GM21529 (cell line): ENCODE results near the gene IRX6.

Experiments used
- ATAC-seq: cut with Tn5 transposase; IDR thresholded peaks from one replicate; pipeline ENCODE4 v1.9.1; 2021; ENCODE audit not compliant: unreplicated experiment

The IRX6 gene

DNA sequence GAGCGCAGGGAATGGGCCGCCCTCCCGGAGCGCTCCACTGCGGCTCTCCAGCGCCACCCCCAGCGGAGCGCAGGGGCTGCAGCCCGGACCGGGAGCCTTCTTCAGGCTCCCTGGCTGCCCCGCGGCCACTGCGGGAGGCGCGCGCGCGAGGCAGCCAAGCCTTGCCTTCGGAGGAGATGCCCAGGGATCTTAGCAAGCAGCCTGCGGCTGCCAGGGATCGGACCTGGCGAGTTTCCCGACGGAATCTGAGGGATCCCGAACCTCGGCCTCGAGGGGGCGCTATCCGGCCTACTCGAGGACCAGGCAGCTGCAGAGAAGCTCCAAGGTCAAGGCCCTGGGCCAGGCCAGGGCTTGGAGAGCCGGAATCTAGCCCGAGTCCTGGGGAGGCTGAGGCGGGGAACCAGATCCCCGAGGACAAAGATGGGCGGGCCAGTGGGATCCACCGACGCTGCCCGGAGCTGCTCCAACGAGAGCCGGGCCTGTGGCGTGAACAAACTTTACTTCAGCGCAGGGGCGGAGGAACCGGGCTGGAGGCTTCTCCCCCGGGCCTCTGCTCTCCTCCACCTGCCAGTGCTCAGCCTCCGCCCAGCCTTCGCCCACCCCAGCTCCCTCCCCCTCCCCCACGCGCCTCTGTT is at the start of gene IRX6:
IRX6 (plus strand) TSS at position 567 of the 635 bp plus-strand sequence. CDS start 889 bp downstream, outside the sequence.
- ATAC-seq = no peak

DNA sequence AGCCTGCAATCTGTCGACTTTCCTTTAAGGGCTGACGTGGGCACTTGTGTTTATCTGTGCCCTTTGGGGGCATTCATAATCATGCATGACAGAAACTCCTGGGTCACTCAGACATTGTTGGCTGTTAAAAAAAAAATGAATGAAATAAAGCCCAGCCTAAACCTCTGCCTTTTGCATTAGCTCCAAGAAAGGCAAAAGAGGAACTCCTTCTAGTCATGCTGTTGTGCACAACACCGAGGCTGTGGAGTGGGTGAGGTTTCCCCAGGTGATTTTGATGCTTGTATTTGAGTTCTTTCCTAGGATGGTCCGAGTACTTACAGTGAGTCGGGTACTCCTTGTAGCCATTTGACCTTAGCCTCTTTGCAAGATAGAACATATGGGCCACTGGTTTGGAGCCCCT is 49.6 kb upstream of the IRX6 start:
- ATAC-seq = no peak

DNA sequence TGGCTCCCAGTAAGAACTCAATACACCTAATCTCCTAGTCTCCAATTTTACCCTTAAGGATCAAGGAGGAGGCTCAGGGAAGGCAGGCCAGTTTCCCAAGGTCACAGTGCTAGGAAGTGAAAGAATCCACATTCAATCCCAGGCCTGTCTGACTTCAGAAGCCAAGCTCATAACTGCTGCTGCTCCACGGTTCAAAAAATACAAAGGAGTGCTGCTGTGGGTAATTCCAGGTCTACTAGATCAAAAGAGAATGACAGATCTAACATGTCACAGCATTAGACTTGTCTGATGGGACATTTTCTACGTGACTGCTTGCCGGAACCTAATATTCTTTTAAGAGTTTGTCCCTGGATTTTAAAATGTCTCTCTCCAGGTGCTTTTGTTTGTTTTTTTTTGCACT is 48.8 kb upstream of the IRX6 start:
- ATAC-seq = no peak

DNA sequence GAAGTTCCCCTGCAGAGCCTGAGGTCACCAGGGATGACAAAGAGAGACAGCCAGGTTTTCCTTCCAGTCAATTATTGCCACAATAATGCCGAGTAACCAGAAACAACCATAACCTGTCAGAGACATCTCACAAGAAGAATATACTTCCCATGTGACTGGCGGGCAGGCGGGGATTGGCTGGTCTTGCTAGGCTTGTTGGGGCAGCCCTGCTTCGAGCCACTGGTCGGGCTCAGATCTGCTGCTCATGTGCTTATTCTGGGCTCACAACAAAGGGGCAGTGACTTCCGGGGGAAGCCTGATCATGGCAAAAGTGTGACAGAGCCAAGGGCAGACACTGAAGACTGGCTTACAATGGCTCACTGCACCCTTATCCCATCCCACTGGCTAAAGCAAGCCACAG is 48.1 kb upstream of the IRX6 start:
- no peak for ATAC-seq

DNA sequence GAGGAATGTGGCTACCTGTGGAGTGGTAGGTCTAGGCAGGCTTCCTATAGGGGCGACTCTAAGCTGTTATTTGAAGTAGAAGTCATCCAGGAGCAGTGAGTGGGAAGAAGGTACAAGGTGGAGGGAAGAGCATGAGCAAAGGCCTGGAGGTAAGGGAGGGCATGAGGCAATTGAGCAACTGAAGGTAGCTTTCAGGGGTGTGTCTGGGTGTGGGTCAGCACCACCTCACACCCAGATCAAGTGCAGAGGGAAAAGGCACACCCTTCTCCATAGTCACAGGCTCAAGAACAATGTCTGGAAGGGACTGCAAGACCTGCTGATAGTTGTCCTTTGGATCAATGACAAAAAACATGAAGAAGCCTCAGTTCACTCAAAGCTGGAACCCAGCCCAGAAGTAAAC is 46.5 kb upstream of the IRX6 start:
- no peak for ATAC-seq

DNA sequence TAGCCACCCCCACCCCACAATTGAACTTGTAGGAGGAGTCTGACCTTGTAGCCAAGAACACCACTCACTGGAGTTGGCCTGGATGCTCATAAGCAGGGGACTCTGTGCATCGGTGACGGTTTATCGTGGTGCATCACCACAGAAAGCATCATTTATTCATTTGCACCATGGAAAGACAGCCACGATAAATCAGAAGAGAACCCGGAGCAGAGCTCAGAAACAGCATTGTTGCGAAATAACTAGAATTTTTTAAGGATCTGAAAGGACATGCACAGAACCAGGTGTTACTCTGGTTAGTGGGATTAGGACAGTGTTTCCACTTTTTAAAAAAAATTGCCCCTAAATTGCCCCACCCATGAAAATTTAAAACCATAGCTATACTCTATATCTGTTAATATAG is 44.4 kb upstream of the IRX6 start:
- ATAC-seq = no peak

DNA sequence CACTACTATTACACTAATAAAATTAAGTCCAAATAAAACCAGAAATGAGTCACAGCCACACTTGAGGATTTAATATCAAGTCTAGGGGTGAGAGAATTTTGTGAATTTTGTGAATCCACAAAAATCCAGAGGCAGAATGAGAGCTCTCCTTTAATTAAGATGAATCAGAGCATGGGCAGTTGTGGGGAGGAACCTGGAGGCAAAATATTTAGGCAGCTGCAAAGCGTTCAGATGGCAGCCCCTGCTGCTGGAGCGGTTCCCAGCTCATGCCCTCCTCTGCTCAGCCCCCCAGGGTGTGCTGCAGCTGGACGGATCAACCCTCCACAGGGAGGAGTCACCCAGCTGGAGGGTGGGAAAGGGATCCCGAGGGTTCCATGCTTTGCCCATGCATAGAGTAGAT is 43.4 kb upstream of the IRX6 start:
- ATAC-seq = no peak

DNA sequence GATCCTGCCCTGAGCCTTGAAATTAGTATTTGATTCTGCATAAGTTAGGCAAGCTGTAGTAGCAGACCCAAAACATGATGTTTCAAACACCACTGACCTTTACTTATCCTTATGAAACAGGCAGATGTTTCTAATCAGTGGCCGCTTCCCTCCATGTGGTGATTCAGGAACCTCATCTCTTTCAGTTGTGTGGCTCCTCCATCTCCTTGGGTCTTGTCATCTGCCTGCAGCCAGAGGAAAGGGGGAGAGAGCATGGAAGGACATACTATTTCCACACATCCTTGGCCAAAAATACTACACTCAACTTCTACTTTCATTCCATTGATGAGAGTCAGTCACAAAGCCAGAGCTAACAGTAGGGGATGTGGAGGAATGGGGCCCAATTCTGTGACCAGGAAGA is 41.6 kb upstream of the IRX6 start:
- no peak for ATAC-seq

DNA sequence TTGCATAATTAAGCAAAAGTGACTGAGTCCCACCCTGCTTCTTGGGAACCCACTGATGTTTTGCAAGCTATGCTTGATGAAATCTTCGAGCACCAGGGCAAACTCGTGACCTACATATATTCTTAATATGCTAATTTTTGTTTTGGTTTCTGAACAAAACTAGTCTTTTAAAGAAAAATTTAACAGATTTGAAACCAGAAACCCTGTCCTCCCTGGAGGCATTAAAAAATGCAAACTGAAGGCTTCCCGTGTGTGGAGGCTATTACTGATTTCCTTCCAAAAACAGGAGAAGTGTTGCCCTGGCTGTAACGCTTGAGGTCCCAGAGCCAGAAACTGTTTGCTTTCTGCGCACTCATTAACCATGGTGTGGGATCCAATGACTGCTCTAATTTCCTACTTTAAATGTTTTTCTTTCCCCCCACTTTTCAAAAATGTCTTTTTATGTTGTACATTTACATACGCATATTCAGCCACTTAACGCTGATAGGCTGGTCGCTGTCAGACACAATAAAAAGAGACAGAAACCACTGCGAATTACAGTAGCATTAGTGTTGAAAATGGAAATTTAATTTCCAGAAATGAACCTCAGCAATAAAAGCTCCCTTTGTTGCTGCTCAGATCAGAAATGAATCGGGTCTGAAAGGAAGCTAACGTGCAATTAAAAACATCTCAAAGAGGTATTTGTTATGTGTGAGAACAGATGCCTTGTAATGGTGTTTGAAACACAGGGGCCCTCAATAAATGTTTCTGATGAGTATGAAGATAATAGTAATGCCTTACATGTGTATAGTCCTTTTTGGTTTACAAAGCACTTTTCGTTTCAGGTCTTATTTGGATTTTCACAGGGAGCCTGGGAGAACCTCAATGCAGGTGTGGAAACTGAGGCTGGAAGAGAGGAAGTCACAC is 39.9 kb upstream of the IRX6 start:
- no peak for ATAC-seq

DNA sequence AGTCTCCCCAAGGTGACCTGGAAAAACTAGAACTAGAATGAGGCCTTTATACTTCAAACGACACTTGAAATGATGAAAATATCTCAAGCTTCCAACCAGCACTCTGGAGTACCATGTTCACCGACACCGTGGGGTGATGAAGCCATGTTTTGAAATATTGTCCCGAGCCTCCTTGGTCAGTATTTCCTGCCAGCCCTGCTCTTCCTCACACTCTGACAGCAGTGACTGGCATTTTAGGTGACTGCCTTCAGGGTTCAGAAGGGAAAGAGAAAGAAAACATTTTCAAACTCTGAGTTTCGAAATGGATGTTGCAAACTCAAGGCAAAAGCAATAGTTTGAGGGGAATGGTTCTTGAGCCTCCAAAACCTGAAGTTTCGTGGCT is 39.3 kb upstream of the IRX6 start:
- ATAC-seq = no peak

DNA sequence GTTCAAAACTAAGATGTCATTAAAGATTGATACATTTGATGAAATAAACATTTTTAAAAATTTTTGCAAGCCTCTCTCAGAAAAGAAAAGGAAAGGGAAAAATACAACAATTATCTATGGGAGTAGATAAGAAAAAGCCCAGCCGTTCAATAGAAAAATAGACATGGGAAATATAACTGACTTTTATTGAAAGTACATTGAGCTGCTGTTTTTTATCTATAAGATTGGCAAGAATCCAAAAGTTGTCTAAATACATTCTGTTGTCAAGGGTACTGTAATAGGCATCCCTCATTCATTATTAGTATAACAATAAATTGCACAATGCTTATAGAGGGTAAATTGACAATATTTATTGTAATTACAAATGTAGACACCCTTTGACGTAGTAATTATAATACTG is 38.4 kb upstream of the IRX6 start:
- no peak for ATAC-seq

DNA sequence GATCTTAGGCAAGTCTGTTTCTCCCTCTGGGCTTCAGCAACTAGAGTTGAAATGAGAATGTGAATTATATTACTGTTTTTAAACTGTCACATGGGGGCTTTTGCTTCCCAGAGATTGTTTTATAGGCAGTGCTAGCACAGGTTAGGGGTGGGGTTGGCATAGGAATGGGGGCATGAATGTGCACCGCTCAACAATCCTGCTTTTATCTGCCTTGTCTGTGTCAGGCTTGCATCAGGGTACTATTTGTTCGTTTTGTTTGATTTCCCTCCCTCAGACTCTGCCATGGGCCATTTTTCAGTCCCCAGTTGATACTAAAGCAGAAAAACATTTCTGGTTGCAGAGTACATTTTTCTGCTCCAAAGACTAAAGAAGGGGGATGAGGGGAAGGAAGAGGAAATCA is 34.6 kb upstream of the IRX6 start:
- no peak for ATAC-seq

DNA sequence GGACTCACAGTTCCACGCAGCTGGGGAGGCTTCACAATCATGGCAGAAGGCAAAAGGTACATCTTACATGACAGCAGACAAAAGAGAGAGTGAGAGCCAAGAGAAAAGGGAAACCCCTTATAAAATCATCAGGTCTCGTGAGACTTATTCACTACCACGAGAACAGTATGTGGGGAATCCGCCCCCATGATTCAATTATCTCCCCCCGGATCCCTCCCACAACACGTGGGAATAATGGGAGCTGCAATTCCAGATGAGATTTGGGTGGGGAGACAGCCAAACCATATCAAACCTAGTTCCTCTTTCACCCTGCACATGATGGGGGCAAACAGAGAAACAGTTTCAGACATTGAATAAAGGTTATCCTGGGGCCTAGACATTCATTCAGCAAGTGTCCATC is 32.2 kb upstream of the IRX6 start:
- no peak for ATAC-seq

DNA sequence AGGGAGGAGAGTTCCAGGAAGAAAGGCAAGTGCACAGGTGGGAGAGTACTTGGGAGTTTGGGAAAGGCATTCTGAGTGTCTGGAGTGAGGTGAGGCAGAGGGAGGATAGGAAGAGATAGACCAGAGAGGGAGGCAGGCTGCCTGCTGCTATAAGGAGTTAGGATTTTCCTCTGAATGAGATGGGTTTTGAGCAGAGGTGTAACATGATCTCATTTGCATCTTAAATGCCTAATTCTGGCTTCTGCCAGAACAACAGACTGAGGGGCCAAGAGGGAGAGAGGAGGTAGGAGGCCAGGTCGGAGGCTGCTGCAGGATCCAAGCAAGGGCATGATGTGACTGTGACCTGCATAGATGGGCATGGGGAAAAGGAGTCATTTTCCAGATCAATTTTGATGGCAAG is 31.5 kb upstream of the IRX6 start:
- no peak for ATAC-seq

DNA sequence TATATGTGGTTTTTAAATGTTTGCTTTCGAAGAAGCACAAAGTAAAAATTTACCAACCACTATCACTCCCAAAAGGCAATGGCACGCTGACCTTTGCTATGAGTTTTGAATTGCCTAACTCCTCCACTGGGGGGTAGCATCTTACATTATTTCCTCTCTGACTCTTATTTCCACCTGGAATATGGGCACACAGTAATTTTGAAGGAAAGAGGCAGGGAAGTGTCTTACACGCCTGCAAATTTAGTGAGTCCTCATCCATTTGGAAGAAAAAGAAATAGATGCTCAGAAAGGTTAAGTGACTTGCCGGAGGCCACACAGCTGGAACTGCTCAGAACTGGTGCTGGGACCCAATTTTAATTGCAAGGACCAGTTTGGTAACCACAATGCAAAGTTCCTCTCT is 29.9 kb upstream of the IRX6 start:
- ATAC-seq = no peak

DNA sequence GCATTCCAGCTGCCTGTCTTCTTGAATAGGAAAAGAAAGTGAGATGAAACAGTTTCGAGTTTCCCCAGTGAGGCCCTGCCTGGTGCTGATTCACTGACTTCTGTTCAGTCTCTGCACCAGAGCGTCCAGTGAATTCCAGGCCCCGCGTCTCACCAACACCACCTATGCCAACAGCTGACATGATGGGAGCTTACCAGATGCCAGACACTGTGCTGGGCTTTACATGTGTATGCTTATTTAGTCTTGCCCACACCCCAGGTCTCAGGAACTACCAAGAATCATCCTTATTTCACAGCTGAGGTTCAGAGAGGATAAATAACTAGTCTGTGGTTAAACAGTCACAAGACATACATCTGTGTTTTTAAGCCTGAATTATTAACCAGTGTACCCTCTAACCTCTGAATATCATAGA is 29.1 kb upstream of the IRX6 start:
- ATAC-seq = no peak

DNA sequence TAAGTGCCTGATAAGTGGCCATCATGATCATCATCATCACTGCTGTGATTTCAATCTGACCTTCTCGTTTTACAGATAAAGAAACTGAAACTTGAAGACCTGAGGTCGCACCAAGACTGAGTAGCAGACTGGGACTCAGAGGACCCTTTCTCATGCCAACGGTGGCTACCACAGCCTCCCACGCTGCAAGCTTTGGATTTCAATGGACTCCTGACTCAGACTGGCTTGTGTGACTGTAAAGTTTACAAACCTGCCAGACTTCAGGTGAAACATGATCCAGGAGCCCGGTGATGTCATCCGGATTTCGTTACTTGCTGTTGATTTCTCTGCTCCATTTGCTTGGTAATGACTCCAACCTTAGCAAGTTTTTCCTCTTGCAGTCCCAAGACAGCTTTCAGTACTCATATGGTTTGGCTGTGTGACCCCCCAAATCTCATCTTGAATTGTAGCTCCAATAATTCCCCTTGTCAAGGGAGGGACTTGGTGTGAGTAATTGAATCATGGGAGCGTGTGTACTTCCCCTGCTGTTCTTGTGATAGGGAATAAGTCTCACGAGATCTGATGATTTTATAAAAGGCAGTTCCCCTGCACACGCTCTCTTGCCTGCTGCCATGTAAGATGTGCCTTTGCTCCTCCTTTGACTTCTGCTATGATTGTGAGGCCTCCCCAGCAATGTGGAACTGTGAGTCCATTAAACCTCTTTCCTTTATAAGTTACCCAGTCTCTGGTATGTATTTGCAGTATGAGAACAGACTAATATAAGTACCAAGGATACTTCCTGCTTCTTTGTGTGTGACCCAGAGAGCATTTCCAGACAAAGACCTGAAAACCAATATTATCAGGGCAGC is 26.7 kb upstream of the IRX6 start:
- no peak for ATAC-seq

DNA sequence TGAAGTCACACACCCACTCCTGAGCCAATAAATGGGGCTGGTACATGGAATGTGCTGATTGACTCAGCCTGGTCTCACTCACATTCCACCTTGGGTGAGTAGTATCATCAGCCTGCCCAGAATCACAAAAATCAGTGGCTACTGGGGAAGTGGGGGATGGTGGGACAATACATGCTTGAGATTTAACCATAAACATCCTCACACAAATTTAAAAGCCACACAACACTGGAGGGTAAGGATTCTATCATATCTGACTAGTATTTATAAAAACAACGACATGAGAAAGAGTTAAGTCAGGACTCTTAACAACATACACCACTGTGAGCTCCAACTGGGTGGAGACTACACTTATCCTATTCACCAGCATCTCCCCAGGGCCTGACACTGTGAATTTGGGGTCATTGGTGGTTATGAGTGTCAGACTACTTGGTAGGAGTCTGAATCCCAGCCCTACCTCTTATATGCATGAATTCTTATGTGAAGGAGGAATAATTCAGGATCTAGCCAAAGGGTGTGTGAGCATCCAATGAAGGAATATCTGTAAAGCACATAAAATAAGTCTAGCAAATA is 26.0 kb upstream of the IRX6 start:
- no peak for ATAC-seq

DNA sequence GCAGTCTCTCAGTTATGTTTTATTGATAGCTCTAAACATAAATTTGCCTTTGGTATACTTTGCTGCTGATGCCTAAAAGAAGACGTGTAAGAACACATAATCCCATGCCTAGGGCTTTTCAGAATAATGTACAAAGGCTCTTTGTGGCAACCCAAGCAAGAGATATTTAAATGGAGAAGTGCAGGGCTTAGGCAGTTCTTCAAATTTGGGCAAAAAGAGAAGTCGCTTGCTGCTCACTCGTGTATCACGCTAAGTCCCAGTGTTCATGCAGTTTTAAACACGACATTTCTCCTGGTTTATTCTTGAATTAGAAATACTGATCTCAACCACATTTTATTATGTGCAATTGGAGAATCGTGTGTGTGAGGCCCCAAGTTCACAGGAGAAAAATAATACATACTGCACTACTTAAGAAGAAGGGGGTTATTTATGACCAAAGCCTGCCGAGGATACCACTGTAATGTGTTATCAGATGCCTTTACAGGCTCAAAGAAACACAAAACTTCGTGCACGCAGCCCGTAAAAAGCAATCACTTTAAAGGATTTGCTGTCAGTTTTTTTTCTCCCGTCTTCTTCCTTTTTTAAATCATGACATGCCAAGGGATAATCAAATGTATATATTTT is 22.5 kb upstream of the IRX6 start:
- ATAC-seq = no peak

DNA sequence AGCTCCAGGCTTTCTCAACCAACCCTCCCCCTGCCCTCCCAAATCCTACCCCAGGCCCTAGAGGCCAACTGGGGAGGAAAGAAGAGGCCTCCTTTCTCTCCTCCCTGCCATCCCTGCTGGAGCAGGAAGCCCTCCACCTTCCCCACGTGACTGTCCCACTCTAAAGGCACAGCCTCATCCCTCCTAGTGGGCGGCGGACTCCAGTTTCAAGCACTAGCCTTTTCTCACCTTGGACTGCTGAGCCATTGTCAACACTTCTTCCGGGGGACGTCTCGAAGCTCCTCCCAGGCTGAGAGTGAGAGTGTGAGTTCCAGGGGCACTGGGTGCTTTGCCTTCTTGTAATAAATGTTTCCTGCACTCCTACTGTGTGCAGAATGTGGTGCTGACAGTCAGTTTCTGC is 21.4 kb upstream of the IRX6 start:
- no peak for ATAC-seq

DNA sequence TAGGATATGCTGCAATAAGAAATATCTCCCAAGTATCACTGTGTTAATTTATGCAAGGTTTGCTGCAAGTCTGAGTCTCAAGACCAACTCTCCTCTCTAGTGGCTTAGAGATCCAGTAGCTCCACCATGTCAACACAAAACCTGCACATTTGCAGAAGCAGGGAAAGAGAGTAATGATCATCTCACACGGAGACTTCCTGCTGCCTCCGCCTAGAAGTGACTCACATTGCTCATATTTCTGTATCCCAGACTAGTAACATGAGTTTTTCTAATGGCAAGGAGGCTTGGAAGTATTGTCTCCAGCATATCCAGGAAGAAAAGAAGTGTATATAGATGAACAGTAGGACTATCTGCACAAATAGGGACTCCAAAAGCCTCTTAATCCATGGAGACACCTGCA is 15.0 kb upstream of the IRX6 start:
- no peak for ATAC-seq
